Sigmoid colon (tissue), 4 donors: ENCODE results near the gene IQCE.

Experiments
- CTCF ChIP-seq, 4 experiments: fragments of 450-650 bp in 3 of 4; fragments of 200-600 bp in 1 of 4; IDR thresholded peaks; one replicate each; pipeline ENCODE4 v1.5.1; 2016 to 2019; ENCODE audit warnings: antibody characterized with exemption in 4 of 4, mild to moderate bottlenecking in 3 of 4, moderate library complexity in 2 of 4
- EP300 ChIP-seq, 4 donors: sonication (generic); formaldehyde crosslinking; IDR thresholded peaks; one replicate each; pipeline ENCODE4 v1.6.1; 2017; ENCODE audit warnings: antibody characterized with exemption in 4 of 4
- POLR2A ChIP-seq, 2 donors: fragments of 450-650 bp; IDR thresholded peaks; one replicate each; pipeline ENCODE4 v1.6.1; 2016; ENCODE audit warnings: antibody characterized with exemption in 2 of 2, mild to moderate bottlenecking in 2 of 2, moderate library complexity in 2 of 2
- POLR2AphosphoS5 ChIP-seq, 4 donors: sonication (generic); formaldehyde crosslinking; IDR thresholded peaks; one replicate each; pipeline ENCODE4 v1.6.1; 2017; ENCODE audit warnings: antibody characterized with exemption in 4 of 4

GRCh38 chr7:2568521-2569223 lies 9.9 kb downstream of the IQCE start:
- TF ChIP-seq CTCF (IDR thresholded peaks at IDR 0.05): no peak
- no peak for TF ChIP-seq POLR2AphosphoS5 (IDR thresholded peaks at IDR 0.05)
- no peak for TF ChIP-seq POLR2A (IDR thresholded peaks at IDR 0.05)
- no peak for TF ChIP-seq EP300 (IDR thresholded peaks at IDR 0.05)
